ENCODE data around the gene FBXO7. TPM values are rescaled to one million over a fixed set of nuclear protein-coding genes. Genes with fewer than 3 reads are reported as not detected.
"Not testable (repeated sequence)": the region's sequence is repeated elsewhere in the genome, so short reads cannot be mapped to it uniquely, and the experiment has no call there.

Gene FBXO7
- total RNA-seq, 1 experiment from 2014 or later, result 85.1 TPM

GRCh38 chr22:32475468-32476010, 928 bp downstream of the FBXO7 start:
- Mint-ChIP-seq H3K36me3 (ENCODE audit: insufficient read depth, unreplicated experiment) (no peaks in the 10 kb centered on the region), H3K4me1 (ENCODE audit: low read depth, unreplicated experiment) (no peaks in the 10 kb centered on the region), H3K4me3 (ENCODE audit: unreplicated experiment) (peak overlapping the region; percentile 96), H3K27me3 (ENCODE audit: insufficient read depth, unreplicated experiment) (no peaks in the 10 kb centered on the region), H3K9me3 (ENCODE audit: unreplicated experiment) (no peaks in the 10 kb centered on the region), H3K27ac (ENCODE audit: unreplicated experiment) (peak overlapping the region; percentile 88)
- Histone ChIP-seq H3K4me1 (peaks cover 10% of the 10 kb centered on the region), H3K27me3 (replicated peaks; ENCODE audit: control insufficient read depth, insufficient read depth, low read length) (no peaks in the 10 kb centered on the region), H3K36me3 (ENCODE audit: control insufficient read depth, insufficient read depth, low read length) (no peaks in the 10 kb centered on the region), H3K4me3 (ENCODE audit: low read depth, low read length) (peak overlapping the region; percentile 69), H3K9me3 (no peaks in the 10 kb centered on the region)
- peak in 1 of 2 experiments; percentile 19 for DNase-seq
- CTCF ChIA-PET, result interaction anchor here (0.5 kb wide), 1 partner anchor 102 kb away, joined by 3 read pairs; no protein-coding TSS in a partner anchor
- POLR2A ChIA-PET, result interaction anchor here (0.5 to 1.8 kb wide), 4 partner anchors 27 to 326 kb away, joined by 3 to 6 read pairs (median 5); partner anchors contain the start of genes RTCB and TIMP3
- TF ChIP-seq, protein P1, sequence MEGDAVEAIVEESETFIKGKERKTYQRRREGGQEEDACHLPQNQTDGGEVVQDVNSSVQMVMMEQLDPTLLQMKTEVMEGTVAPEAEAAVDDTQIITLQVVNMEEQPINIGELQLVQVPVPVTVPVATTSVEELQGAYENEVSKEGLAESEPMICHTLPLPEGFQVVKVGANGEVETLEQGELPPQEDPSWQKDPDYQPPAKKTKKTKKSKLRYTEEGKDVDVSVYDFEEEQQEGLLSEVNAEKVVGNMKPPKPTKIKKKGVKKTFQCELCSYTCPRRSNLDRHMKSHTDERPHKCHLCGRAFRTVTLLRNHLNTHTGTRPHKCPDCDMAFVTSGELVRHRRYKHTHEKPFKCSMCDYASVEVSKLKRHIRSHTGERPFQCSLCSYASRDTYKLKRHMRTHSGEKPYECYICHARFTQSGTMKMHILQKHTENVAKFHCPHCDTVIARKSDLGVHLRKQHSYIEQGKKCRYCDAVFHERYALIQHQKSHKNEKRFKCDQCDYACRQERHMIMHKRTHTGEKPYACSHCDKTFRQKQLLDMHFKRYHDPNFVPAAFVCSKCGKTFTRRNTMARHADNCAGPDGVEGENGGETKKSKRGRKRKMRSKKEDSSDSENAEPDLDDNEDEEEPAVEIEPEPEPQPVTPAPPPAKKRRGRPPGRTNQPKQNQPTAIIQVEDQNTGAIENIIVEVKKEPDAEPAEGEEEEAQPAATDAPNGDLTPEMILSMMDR (IDR thresholded peaks at IDR 0.05; ENCODE audit: insufficient read depth in 1 of 2, low read depth in 1 of 2, low read length in 1 of 2, severe bottlenecking in 1 of 2, unreplicated experiment in 1 of 2), result no peak
- TSS peak; percentile 56 for BruUV-seq (replicated peaks)
- intact Hi-C loops (cut with micrococcal nuclease; ENCODE audit: unreplicated experiment), result no loop called here

DNA sequence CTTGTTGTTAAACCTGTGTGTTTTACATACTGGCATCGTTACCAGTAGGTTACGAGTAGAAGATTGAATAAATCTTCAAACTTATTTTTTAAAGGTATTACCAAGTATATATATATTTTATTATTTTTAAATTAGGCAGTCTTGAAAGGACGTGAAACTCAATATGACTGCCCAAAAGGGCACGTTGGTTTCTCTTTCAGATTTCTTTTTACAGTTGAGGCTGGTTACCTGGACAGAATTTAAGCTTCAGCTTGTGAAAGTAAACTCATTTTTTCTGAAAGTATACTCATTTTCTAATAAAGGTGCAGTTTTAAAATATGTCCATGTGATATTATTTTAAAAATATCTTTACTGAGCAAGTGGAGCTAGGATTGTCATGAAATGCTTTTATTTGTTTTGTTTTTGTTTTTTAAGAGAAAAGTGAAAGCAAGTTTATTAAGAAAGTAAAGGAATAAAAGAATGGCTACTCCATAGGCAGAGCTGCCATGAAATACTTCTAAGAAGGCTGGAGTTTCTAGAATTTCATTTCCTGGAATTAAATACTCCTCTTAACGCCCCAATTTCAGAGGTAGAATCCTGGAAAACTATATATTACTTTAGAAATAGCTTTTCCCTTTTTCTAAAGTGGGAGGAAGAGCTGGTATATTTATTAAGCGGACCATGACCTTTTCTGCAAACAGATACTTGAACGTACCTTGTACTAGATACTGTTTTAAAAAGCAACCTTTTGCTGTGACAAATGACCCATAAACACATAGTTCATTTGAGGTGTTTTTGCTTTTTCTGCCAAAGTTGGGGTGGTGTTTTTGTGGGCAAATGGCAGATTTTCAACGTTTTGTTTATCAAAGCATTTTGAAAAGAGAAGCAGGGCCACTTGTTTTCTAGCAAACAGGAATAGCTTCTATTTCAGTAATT, 1.9 kb downstream of the FBXO7 start:
- Mint-ChIP-seq H3K27me3 (ENCODE audit: insufficient read depth, unreplicated experiment) (no peaks in the 10 kb centered on the region), H3K27ac (ENCODE audit: unreplicated experiment) (no peak overlapping the region)

GRCh38 chr22:32477596-32477995, 3.0 kb downstream of the FBXO7 start:
- CTCF ChIA-PET, result no interaction called here

More for the DNA sequence above, 1.9 kb downstream of the FBXO7 start:
- H3K4me1 ChIP-seq, result peaks cover 10% of the 10 kb centered on the region
- H3K4me3 ChIP-seq (ENCODE audit: low read depth, low read length), result peak overlapping the region; percentile 69
- DNase-seq, result no peak
- Mint-ChIP-seq H3K4me3 (ENCODE audit: unreplicated experiment) (peak overlapping the region; percentile 96), H3K36me3 (ENCODE audit: insufficient read depth, unreplicated experiment) (no peaks in the 10 kb centered on the region), H3K9me3 (ENCODE audit: unreplicated experiment) (no peaks in the 10 kb centered on the region), H3K4me1 (ENCODE audit: low read depth, unreplicated experiment) (no peaks in the 10 kb centered on the region)
- TF ChIP-seq, protein P1 (IDR thresholded peaks at IDR 0.05; ENCODE audit: insufficient read depth in 1 of 2, low read depth in 1 of 2, low read length in 1 of 2, severe bottlenecking in 1 of 2, unreplicated experiment in 1 of 2), result no peak
- intact Hi-C loops (cut with micrococcal nuclease; ENCODE audit: unreplicated experiment), result no loop called here
- H3K9me3 ChIP-seq, result no peaks in the 10 kb centered on the region
- ChIA-PET CTCF (interaction anchor here (0.5 kb wide), 1 partner anchor 103 kb away, joined by 3 read pairs; no protein-coding TSS in a partner anchor), POLR2A (no interaction called here)
- no peaks in the 10 kb centered on the region for H3K27me3 ChIP-seq (replicated peaks; ENCODE audit: control insufficient read depth, insufficient read depth, low read length)
- no TSS peak for BruUV-seq (replicated peaks)
- H3K36me3 ChIP-seq (ENCODE audit: control insufficient read depth, insufficient read depth, low read length), result no peaks in the 10 kb centered on the region

GRCh38 chr22:32478552-32478951, 3.9 kb downstream of the FBXO7 start:
- H3K27me3 ChIP-seq (replicated peaks; ENCODE audit: control insufficient read depth, insufficient read depth, low read length); H3K27me3 Mint-ChIP-seq (ENCODE audit: insufficient read depth, unreplicated experiment); POLR2A ChIA-PET; H3K36me3 Mint-ChIP-seq (ENCODE audit: insufficient read depth, unreplicated experiment); BruUV-seq (replicated peaks); intact Hi-C loops (cut with micrococcal nuclease; ENCODE audit: unreplicated experiment); H3K9me3 Mint-ChIP-seq (ENCODE audit: unreplicated experiment); H3K4me1 Mint-ChIP-seq (ENCODE audit: low read depth, unreplicated experiment); H3K36me3 ChIP-seq (ENCODE audit: control insufficient read depth, insufficient read depth, low read length); H3K9me3 ChIP-seq; H3K27ac Mint-ChIP-seq (ENCODE audit: unreplicated experiment); H3K4me1 ChIP-seq; CTCF ChIA-PET; DNase-seq; H3K4me3 ChIP-seq (ENCODE audit: low read depth, low read length); H3K4me3 Mint-ChIP-seq (ENCODE audit: unreplicated experiment): not testable (repeated sequence)

More at GRCh38 chr22:32477596-32477995, 3.0 kb downstream of the FBXO7 start:
- Histone ChIP-seq H3K4me1 (peaks cover 10% of the 10 kb centered on the region), H3K9me3 (no peaks in the 10 kb centered on the region), H3K27me3 (replicated peaks; ENCODE audit: control insufficient read depth, insufficient read depth, low read length) (no peaks in the 10 kb centered on the region), H3K4me3 (ENCODE audit: low read depth, low read length) (no peak overlapping the region), H3K36me3 (ENCODE audit: control insufficient read depth, insufficient read depth, low read length) (no peaks in the 10 kb centered on the region)
- TF ChIP-seq, protein P1 (IDR thresholded peaks at IDR 0.05; ENCODE audit: insufficient read depth in 1 of 2, low read depth in 1 of 2, low read length in 1 of 2, severe bottlenecking in 1 of 2, unreplicated experiment in 1 of 2), result no peak
- no peaks in the 10 kb centered on the region for H3K4me1 Mint-ChIP-seq (ENCODE audit: low read depth, unreplicated experiment)
- no peak overlapping the region for H3K27ac Mint-ChIP-seq (ENCODE audit: unreplicated experiment)
- H3K9me3 Mint-ChIP-seq (ENCODE audit: unreplicated experiment), result no peaks in the 10 kb centered on the region
- no TSS peak for BruUV-seq (replicated peaks)
- intact Hi-C loops (cut with micrococcal nuclease; ENCODE audit: unreplicated experiment), result no loop called here
- H3K36me3 Mint-ChIP-seq (ENCODE audit: insufficient read depth, unreplicated experiment), result no peaks in the 10 kb centered on the region
- DNase-seq, result no peak
- no peak overlapping the region for H3K4me3 Mint-ChIP-seq (ENCODE audit: unreplicated experiment)
- POLR2A ChIA-PET, result no interaction called here
- H3K27me3 Mint-ChIP-seq (ENCODE audit: insufficient read depth, unreplicated experiment), result no peaks in the 10 kb centered on the region
